Stomach (tissue), 4 donors: Measurements from ENCODE around the gene RDH14.

Experiments
- CTCF ChIP-seq, 7 experiments: fragments of 450-650 bp in 4 of 7; fragments of 200-600 bp in 3 of 7; sonication (generic) in 3 of 7; IDR thresholded peaks; one replicate each; pipeline ENCODE4 v1.5.1; 2016 to 2019; ENCODE audit warnings: antibody characterized with exemption in 7 of 7, control low read depth in 2 of 7, mild to moderate bottlenecking in 1 of 7
- POLR2A ChIP-seq, 4 donors: fragments of 450-650 bp; IDR thresholded peaks; one replicate each; pipeline ENCODE4 v1.6.1; 2016; ENCODE audit warnings: antibody characterized with exemption in 4 of 4, control low read depth in 2 of 4, mild to moderate bottlenecking in 1 of 4, moderate library complexity in 1 of 4
- POLR2AphosphoS5 ChIP-seq, 3 donors: sonication (generic); formaldehyde crosslinking; IDR thresholded peaks; one replicate each; pipeline ENCODE4 v1.6.1; 2016; ENCODE audit warnings: antibody characterized with exemption in 3 of 3

- no peak for TF ChIP-seq CTCF (IDR thresholded peaks at IDR 0.05)
- TF ChIP-seq POLR2A (IDR thresholded peaks at IDR 0.05) = no peak
- no peak for TF ChIP-seq POLR2AphosphoS5 (IDR thresholded peaks at IDR 0.05)
Observed at GRCh38 chr2:18599509-18600254, 39.2 kb upstream of the RDH14 start.
